ENCODE measurements around the gene C14orf180. TPM values are rescaled to one million over a fixed set of nuclear protein-coding genes. Genes with fewer than 3 reads are reported as not detected.

C14orf180 gene
- polyA plus RNA-seq, 3 donors: not detected

DNA sequence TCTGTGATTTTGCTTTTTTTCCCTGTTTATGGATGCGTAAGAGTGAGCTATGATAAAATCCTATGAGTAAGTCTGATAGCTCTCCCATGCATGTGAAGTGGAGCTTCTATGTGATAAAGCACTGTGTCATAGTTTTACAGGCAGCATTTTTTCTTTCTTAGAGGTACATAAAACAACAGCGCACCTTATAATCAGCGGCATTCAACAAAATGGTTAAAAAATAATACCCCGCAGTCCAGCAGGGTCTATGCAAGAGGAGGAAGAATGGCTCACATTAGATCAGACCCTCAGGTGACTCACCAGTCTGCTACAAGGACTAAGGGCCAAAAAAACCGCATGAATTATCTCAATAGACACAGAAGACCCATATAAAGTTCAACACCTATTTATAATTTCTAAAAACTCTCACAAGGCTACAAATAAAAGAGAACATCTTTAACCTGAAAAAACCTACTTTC lies 58.0 kb downstream of the C14orf180 start:
- intact Hi-C loops (cut with micrococcal nuclease): no loop called here
- Mint-ChIP-seq H3K27ac (no peak overlapping the region), H3K27me3 (ENCODE audit: low read depth in 3 of 3) (peaks cover 2 to 15% (median 12%) of the 10 kb centered on the region in 3 donors), H3K9me3 (no peaks in the 10 kb centered on the region), H3K4me3 (no peak overlapping the region), H3K36me3 (no peaks in the 10 kb centered on the region), H3K4me1 (peaks cover 9% of the 10 kb centered on the region)
- Histone ChIP-seq H3K9me3 (replicated peaks in 1 of 2; ENCODE audit: control insufficient read depth in 1 of 2, insufficient read depth in 1 of 2, low read length in 2 of 2) (no peaks in the 10 kb centered on the region), H3K4me1 (ENCODE audit: control insufficient read depth in 1 of 2, insufficient read depth in 2 of 2, low read length in 2 of 2) (peaks cover 3 to 9% of the 10 kb centered on the region in 2 donors), H3K4me3 (replicated peaks in 1 of 3; ENCODE audit: low read depth in 2 of 3, low read length in 3 of 3) (no peak overlapping the region), H3K27ac (ENCODE audit: low read depth in 1 of 2, low read length in 2 of 2) (no peak overlapping the region), H3K36me3 (replicated peaks in 1 of 2; ENCODE audit: control insufficient read depth in 1 of 2, insufficient read depth in 2 of 2, low read length in 2 of 2) (no peaks in the 10 kb centered on the region), H2AFZ (ENCODE audit: insufficient read depth, low read depth, low read length, poor library complexity, severe bottlenecking) (no peak overlapping the region), H4K20me1 (ENCODE audit: insufficient read depth, low read length) (no peaks in the 10 kb centered on the region), H3K79me2 (ENCODE audit: insufficient read depth, low read length) (no peaks in the 10 kb centered on the region), H3K9ac (ENCODE audit: insufficient read depth, low read length, poor library complexity, severe bottlenecking) (no peak overlapping the region), H3K27me3 (ENCODE audit: control insufficient read depth in 2 of 2, insufficient read depth in 2 of 2, low read length in 2 of 2) (no peaks in the 10 kb centered on the region), H3K4me2 (replicated peaks; ENCODE audit: extremely low read depth, low read length, poor library complexity, severe bottlenecking) (no peak overlapping the region)
- TF ChIP-seq, protein P1, sequence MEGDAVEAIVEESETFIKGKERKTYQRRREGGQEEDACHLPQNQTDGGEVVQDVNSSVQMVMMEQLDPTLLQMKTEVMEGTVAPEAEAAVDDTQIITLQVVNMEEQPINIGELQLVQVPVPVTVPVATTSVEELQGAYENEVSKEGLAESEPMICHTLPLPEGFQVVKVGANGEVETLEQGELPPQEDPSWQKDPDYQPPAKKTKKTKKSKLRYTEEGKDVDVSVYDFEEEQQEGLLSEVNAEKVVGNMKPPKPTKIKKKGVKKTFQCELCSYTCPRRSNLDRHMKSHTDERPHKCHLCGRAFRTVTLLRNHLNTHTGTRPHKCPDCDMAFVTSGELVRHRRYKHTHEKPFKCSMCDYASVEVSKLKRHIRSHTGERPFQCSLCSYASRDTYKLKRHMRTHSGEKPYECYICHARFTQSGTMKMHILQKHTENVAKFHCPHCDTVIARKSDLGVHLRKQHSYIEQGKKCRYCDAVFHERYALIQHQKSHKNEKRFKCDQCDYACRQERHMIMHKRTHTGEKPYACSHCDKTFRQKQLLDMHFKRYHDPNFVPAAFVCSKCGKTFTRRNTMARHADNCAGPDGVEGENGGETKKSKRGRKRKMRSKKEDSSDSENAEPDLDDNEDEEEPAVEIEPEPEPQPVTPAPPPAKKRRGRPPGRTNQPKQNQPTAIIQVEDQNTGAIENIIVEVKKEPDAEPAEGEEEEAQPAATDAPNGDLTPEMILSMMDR (IDR thresholded peaks at IDR 0.05): no peak
- no peak for DNase-seq
- no CpG with 5 or more reads among the region's 5 CpGs for WGBS (ENCODE audit: insufficient coverage)

DNA sequence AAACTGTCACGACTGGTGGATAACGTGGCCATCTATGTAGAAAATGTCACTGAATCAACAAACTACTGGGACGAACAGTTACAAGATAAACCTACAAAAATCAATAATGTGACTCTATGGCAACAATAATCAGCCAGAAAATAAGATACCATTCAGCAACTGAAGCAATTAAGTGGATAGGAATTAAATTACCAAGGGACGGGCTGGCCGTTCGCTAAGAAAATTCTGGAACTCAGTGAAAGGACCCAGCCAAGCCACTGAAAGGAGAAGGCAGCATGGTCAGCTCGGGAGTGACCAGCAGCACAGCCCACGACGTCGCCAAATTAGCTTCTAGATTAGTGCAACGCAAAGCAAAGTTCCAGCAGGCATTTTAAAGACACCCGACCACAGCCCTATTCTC lies 58.6 kb downstream of the C14orf180 start:
- Histone ChIP-seq H3K27ac (ENCODE audit: low read depth in 1 of 2, low read length in 2 of 2) (no peak overlapping the region), H3K4me3 (replicated peaks in 1 of 3; ENCODE audit: low read depth in 2 of 3, low read length in 3 of 3) (no peak overlapping the region), H3K9me3 (replicated peaks in 1 of 2; ENCODE audit: control insufficient read depth in 1 of 2, insufficient read depth in 1 of 2, low read length in 2 of 2) (no peaks in the 10 kb centered on the region), H3K4me1 (ENCODE audit: control insufficient read depth in 1 of 2, insufficient read depth in 2 of 2, low read length in 2 of 2) (peaks cover 3 to 9% of the 10 kb centered on the region in 2 donors), H3K79me2 (ENCODE audit: insufficient read depth, low read length) (no peaks in the 10 kb centered on the region), H3K27me3 (ENCODE audit: control insufficient read depth in 2 of 2, insufficient read depth in 2 of 2, low read length in 2 of 2) (no peaks in the 10 kb centered on the region), H3K4me2 (replicated peaks; ENCODE audit: extremely low read depth, low read length, poor library complexity, severe bottlenecking) (no peak overlapping the region), H2AFZ (ENCODE audit: insufficient read depth, low read depth, low read length, poor library complexity, severe bottlenecking) (no peak overlapping the region), H3K9ac (ENCODE audit: insufficient read depth, low read length, poor library complexity, severe bottlenecking) (no peak overlapping the region), H4K20me1 (ENCODE audit: insufficient read depth, low read length) (no peaks in the 10 kb centered on the region), H3K36me3 (replicated peaks in 1 of 2; ENCODE audit: control insufficient read depth in 1 of 2, insufficient read depth in 2 of 2, low read length in 2 of 2) (no peaks in the 10 kb centered on the region)
- peaks cover 9% of the 10 kb centered on the region for H3K4me1 Mint-ChIP-seq
- TF ChIP-seq, protein P1 (IDR thresholded peaks at IDR 0.05): no peak
- no peak overlapping the region for H3K27ac Mint-ChIP-seq
- peaks cover 2 to 15% (median 12%) of the 10 kb centered on the region in 3 donors for H3K27me3 Mint-ChIP-seq (ENCODE audit: low read depth in 3 of 3)
- H3K4me3 Mint-ChIP-seq: no peak overlapping the region
- no peak for DNase-seq
- no peaks in the 10 kb centered on the region for H3K9me3 Mint-ChIP-seq
- no peaks in the 10 kb centered on the region for H3K36me3 Mint-ChIP-seq
- WGBS (ENCODE audit: insufficient coverage): 81% methylated on average over 9 of the region's 12 CpGs
- intact Hi-C loops (cut with micrococcal nuclease): no loop called here

Measured in CD14-positive monocyte (primary cell).